Transverse colon (tissue), 4 donors: ENCODE measurements around the gene KRT1.

Experiments used
- POLR2A ChIP-seq: fragments of 450-650 bp; IDR thresholded peaks from one replicate; pipeline ENCODE4 v1.6.1; 2016; ENCODE audit warnings: antibody characterized with exemption, mild to moderate bottlenecking, moderate library complexity
- POLR2AphosphoS5 ChIP-seq, 3 donors: sonication (generic); formaldehyde crosslinking; IDR thresholded peaks; one replicate each; pipeline ENCODE4 v1.6.1; 2016; ENCODE audit warnings: antibody characterized with exemption in 3 of 3
- TF ChIP-seq, protein P1 (sequence below), 5 experiments: fragments of 200-600 bp in 3 of 5; fragments of 450-650 bp in 2 of 5; sonication (generic) in 3 of 5; IDR thresholded peaks; 1 replicate in 2 of 5; 2 replicates in 3 of 5; pipeline ENCODE4 v1.5.1; 2016 to 2017; ENCODE audit warnings: antibody characterized with exemption in 5 of 5, inconsistent platforms in 3 of 5, mild to moderate bottlenecking in 2 of 5, moderate library complexity in 1 of 5

DNA sequence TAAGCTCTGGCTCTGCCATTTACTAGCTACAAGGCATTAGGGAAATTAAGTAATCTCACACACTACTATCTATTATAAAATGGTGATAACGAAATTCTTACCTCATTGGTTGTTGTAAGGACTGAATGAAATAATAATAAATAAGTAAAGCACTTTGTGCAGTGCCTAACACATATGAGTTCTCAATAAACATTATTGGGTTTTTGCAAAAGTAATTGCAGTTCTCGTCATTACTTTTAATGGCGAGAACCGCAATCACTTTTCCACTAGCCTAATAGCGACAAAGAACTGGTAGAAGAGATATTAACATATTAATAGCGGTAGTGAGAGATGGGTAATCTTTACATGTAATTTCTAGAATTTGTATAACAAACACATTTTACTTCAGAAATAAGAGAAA, 13.9 kb upstream of the KRT1 start:
- TF ChIP-seq, protein P1, sequence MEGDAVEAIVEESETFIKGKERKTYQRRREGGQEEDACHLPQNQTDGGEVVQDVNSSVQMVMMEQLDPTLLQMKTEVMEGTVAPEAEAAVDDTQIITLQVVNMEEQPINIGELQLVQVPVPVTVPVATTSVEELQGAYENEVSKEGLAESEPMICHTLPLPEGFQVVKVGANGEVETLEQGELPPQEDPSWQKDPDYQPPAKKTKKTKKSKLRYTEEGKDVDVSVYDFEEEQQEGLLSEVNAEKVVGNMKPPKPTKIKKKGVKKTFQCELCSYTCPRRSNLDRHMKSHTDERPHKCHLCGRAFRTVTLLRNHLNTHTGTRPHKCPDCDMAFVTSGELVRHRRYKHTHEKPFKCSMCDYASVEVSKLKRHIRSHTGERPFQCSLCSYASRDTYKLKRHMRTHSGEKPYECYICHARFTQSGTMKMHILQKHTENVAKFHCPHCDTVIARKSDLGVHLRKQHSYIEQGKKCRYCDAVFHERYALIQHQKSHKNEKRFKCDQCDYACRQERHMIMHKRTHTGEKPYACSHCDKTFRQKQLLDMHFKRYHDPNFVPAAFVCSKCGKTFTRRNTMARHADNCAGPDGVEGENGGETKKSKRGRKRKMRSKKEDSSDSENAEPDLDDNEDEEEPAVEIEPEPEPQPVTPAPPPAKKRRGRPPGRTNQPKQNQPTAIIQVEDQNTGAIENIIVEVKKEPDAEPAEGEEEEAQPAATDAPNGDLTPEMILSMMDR (IDR thresholded peaks at IDR 0.05) = no peak
- TF ChIP-seq POLR2A (no peak), POLR2AphosphoS5 (IDR thresholded peaks at IDR 0.05) (no peak)
